ENCODE measurements around the gene TGM1. TPM values are rescaled to one million over a fixed set of nuclear protein-coding genes. Genes with fewer than 3 reads are reported as not detected.

The TGM1 gene
- total and polyA plus RNA-seq, 10 of the 15 experiments (the other 5 are each of a cell fraction or from before 2014, with no cell fraction given): 0.05 to 5.9 (median 1.8) TPM

DNA sequence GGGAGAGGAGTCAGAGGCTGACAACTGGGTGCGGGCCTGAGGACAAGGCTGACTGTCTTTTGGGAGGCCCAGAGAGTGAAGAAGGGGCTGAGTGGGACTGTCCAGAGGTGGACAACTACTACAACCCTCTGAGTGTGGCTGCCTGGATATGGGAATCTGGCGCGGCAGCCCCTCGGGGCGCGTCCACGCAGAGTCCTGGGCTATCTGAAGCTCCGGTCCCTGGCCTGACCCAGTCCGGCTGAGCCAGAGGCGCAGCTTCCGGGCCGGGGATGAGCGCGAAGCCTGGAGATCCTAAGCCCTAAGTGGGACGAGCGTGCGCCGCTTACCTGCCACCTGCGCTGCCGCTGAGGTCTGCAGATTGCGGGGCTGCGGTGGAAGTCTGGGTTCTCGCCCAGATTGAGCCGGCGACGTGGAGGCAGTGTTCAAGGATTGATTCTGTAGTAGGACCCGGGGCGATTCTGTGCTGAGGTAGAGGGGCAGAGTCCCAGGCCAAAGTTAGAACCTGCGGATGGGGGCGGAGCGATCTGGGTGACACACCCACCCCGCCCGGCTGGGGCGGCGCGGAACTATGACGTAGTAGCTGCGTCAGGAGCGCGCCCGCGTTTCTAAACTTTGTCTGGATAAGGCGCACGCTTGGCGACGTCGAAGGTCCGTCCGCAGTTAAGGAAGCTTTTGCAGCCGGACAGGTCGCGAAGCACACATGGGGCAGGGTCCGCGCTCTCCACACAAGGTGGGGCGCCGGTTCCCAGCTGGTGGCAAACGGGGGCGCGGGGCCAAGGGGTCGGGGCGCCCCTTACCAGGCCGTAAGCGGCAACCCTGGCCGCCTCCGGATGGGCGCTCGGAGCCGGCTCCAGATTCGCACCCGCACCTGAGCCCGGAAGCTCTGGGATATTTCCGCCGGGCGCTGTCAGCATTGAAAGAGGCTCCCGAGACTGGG, 36.5 kb upstream of the TGM1 start, which contains the start of the genes DHRS1 and NOP9 (continued):
- TF ChIP-seq, protein P1, sequence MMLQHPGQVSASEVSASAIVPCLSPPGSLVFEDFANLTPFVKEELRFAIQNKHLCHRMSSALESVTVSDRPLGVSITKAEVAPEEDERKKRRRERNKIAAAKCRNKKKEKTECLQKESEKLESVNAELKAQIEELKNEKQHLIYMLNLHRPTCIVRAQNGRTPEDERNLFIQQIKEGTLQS (IDR thresholded peaks at IDR 0.05; ENCODE audit: borderline replicate concordance, extremely low read depth, low read depth, low read length): peak; percentile 93
- no peak for TF ChIP-seq RCOR1 (conservative IDR thresholded peaks at IDR 0.05; ENCODE audit: low read depth, low read length)
- TF ChIP-seq, protein P2, sequence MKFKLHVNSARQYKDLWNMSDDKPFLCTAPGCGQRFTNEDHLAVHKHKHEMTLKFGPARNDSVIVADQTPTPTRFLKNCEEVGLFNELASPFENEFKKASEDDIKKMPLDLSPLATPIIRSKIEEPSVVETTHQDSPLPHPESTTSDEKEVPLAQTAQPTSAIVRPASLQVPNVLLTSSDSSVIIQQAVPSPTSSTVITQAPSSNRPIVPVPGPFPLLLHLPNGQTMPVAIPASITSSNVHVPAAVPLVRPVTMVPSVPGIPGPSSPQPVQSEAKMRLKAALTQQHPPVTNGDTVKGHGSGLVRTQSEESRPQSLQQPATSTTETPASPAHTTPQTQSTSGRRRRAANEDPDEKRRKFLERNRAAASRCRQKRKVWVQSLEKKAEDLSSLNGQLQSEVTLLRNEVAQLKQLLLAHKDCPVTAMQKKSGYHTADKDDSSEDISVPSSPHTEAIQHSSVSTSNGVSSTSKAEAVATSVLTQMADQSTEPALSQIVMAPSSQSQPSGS (IDR thresholded peaks at IDR 0.05; ENCODE audit: low read length): no peak
- TF ChIP-seq SRF (IDR thresholded peaks at IDR 0.05; ENCODE audit: low read depth in 2 of 2, low read length in 2 of 2): peak; percentile 25 to 90; a peak in 3 of 4 replicates
- TF ChIP-seq EGR1 (IDR thresholded peaks at IDR 0.05; ENCODE audit: borderline replicate concordance in 1 of 2, low read depth in 2 of 2, low read length in 2 of 2): 0 out of 3 replicates have a peak, but pooled peaks of 1 of the 2 experiments have one; percentile 11
- no peak for TF ChIP-seq FOS (IDR thresholded peaks at IDR 0.05; ENCODE audit: borderline replicate concordance, extremely low read depth, insufficient read length)
- no peak for TF ChIP-seq STAT3 (IDR thresholded peaks at IDR 0.05; ENCODE audit: low read depth, low read length)
- TF ChIP-seq, protein P3, sequence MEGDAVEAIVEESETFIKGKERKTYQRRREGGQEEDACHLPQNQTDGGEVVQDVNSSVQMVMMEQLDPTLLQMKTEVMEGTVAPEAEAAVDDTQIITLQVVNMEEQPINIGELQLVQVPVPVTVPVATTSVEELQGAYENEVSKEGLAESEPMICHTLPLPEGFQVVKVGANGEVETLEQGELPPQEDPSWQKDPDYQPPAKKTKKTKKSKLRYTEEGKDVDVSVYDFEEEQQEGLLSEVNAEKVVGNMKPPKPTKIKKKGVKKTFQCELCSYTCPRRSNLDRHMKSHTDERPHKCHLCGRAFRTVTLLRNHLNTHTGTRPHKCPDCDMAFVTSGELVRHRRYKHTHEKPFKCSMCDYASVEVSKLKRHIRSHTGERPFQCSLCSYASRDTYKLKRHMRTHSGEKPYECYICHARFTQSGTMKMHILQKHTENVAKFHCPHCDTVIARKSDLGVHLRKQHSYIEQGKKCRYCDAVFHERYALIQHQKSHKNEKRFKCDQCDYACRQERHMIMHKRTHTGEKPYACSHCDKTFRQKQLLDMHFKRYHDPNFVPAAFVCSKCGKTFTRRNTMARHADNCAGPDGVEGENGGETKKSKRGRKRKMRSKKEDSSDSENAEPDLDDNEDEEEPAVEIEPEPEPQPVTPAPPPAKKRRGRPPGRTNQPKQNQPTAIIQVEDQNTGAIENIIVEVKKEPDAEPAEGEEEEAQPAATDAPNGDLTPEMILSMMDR (IDR thresholded peaks at IDR 0.05 in 2 of 3, conservative IDR thresholded peaks at IDR 0.05 in 1 of 3; ENCODE audit: control insufficient read depth in 2 of 3, extremely low read depth in 1 of 3, insufficient read depth in 1 of 3, low read depth in 3 of 3, low read length in 3 of 3): no peak
- no peak for TF ChIP-seq NFIC (IDR thresholded peaks at IDR 0.05; ENCODE audit: low read depth, low read length)
- TF ChIP-seq, protein P4, sequence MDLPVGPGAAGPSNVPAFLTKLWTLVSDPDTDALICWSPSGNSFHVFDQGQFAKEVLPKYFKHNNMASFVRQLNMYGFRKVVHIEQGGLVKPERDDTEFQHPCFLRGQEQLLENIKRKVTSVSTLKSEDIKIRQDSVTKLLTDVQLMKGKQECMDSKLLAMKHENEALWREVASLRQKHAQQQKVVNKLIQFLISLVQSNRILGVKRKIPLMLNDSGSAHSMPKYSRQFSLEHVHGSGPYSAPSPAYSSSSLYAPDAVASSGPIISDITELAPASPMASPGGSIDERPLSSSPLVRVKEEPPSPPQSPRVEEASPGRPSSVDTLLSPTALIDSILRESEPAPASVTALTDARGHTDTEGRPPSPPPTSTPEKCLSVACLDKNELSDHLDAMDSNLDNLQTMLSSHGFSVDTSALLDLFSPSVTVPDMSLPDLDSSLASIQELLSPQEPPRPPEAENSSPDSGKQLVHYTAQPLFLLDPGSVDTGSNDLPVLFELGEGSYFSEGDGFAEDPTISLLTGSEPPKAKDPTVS (IDR thresholded peaks at IDR 0.05; ENCODE audit: low read depth, low read length): no peak
- no peak for TF ChIP-seq ETV6 (conservative IDR thresholded peaks at IDR 0.05 in 1 of 2, IDR thresholded peaks at IDR 0.05 in 1 of 2; ENCODE audit: borderline replicate concordance in 1 of 2, low read depth in 1 of 2)
- TF ChIP-seq NFXL1 (IDR thresholded peaks at IDR 0.05; ENCODE audit: borderline replicate concordance): no peak
- no peak for TF ChIP-seq NFYA (IDR thresholded peaks at IDR 0.05; ENCODE audit: borderline replicate concordance, low read depth, low read length)
- 0 out of 2 replicates have a peak, but pooled peaks have one; percentile 61 for TF ChIP-seq PML (IDR thresholded peaks at IDR 0.05; ENCODE audit: low read length)
- no peak for TF ChIP-seq GATAD2B (conservative IDR thresholded peaks at IDR 0.05; ENCODE audit: low read depth)
- no peak for TF ChIP-seq RFX5 (IDR thresholded peaks at IDR 0.05; ENCODE audit: low read depth, low read length)
- TF ChIP-seq CBFB (IDR thresholded peaks at IDR 0.05; ENCODE audit: low read depth): no peak
- peak; percentile 60; the same call in 1 of the 2 replicates for TF ChIP-seq CHD2 (IDR thresholded peaks at IDR 0.05; ENCODE audit: borderline replicate concordance, low read depth, low read length)
- TF ChIP-seq, protein P5, sequence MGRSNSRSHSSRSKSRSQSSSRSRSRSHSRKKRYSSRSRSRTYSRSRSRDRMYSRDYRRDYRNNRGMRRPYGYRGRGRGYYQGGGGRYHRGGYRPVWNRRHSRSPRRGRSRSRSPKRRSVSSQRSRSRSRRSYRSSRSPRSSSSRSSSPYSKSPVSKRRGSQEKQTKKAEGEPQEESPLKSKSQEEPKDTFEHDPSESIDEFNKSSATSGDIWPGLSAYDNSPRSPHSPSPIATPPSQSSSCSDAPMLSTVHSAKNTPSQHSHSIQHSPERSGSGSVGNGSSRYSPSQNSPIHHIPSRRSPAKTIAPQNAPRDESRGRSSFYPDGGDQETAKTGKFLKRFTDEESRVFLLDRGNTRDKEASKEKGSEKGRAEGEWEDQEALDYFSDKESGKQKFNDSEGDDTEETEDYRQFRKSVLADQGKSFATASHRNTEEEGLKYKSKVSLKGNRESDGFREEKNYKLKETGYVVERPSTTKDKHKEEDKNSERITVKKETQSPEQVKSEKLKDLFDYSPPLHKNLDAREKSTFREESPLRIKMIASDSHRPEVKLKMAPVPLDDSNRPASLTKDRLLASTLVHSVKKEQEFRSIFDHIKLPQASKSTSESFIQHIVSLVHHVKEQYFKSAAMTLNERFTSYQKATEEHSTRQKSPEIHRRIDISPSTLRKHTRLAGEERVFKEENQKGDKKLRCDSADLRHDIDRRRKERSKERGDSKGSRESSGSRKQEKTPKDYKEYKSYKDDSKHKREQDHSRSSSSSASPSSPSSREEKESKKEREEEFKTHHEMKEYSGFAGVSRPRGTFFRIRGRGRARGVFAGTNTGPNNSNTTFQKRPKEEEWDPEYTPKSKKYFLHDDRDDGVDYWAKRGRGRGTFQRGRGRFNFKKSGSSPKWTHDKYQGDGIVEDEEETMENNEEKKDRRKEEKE (IDR thresholded peaks at IDR 0.05): no peak
- no peak for TF ChIP-seq JUNB (IDR thresholded peaks at IDR 0.05)
